Measurements from ENCODE around the gene TSPAN2. TPM values are rescaled to one million over a fixed set of nuclear protein-coding genes. Genes with fewer than 3 reads are reported as not detected.

Gene TSPAN2
- total and polyA plus RNA-seq, 2 experiments from 2014 or later, result 2.8 to 4.1 TPM

- DNase-seq (ENCODE audit: low spot score), result no peak
- TF ChIP-seq EZH2 (IDR thresholded peaks at IDR 0.05; ENCODE audit: borderline replicate concordance), result no peak
- TF ChIP-seq EZH2phosphoT487 (IDR thresholded peaks at IDR 0.05; ENCODE audit: low read depth, severe bottlenecking, unreplicated experiment), result no peak
- TF ChIP-seq, protein P1, sequence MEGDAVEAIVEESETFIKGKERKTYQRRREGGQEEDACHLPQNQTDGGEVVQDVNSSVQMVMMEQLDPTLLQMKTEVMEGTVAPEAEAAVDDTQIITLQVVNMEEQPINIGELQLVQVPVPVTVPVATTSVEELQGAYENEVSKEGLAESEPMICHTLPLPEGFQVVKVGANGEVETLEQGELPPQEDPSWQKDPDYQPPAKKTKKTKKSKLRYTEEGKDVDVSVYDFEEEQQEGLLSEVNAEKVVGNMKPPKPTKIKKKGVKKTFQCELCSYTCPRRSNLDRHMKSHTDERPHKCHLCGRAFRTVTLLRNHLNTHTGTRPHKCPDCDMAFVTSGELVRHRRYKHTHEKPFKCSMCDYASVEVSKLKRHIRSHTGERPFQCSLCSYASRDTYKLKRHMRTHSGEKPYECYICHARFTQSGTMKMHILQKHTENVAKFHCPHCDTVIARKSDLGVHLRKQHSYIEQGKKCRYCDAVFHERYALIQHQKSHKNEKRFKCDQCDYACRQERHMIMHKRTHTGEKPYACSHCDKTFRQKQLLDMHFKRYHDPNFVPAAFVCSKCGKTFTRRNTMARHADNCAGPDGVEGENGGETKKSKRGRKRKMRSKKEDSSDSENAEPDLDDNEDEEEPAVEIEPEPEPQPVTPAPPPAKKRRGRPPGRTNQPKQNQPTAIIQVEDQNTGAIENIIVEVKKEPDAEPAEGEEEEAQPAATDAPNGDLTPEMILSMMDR (IDR thresholded peaks at IDR 0.05; ENCODE audit: poor library complexity), result no peak
- no peaks in the 10 kb centered on the region for H3K27me3 ChIP-seq
- no peaks in the 10 kb centered on the region for H3K9me2 ChIP-seq (replicated peaks; ENCODE audit: insufficient read depth)
- no peaks in the 10 kb centered on the region for H3K9me3 ChIP-seq (ENCODE audit: low read depth)
- H4K20me1 ChIP-seq (ENCODE audit: insufficient read depth, poor library complexity, severe bottlenecking), result no peaks in the 10 kb centered on the region
- H3K79me2 ChIP-seq, result no peaks in the 10 kb centered on the region
- no peak overlapping the region for H3K27ac ChIP-seq
- H2AFZ ChIP-seq, result no peak overlapping the region
- no peak overlapping the region for H3K4me2 ChIP-seq
- H3K36me3 ChIP-seq (replicated peaks; ENCODE audit: insufficient read depth, low read depth), result no peaks in the 10 kb centered on the region
- no peaks in the 10 kb centered on the region for H3K4me1 ChIP-seq (ENCODE audit: insufficient read depth)
- H3K4me3 ChIP-seq, result no peak overlapping the region
These were observed 32.5 kb upstream of the TSPAN2 start for GRCh38 chr1:115121793-115122192.

GRCh38 chr1:115120296-115120695 lies 31.0 kb upstream of the TSPAN2 start:
- DNase-seq (ENCODE audit: low spot score), result no peak
- Histone ChIP-seq H3K9me3 (ENCODE audit: low read depth) (no peaks in the 10 kb centered on the region), H4K20me1 (ENCODE audit: insufficient read depth, poor library complexity, severe bottlenecking) (no peaks in the 10 kb centered on the region), H3K9me2 (replicated peaks; ENCODE audit: insufficient read depth) (no peaks in the 10 kb centered on the region), H3K4me3 (no peak overlapping the region), H3K27ac (no peak overlapping the region), H3K27me3 (no peaks in the 10 kb centered on the region), H3K79me2 (no peaks in the 10 kb centered on the region), H2AFZ (no peak overlapping the region), H3K36me3 (replicated peaks; ENCODE audit: insufficient read depth, low read depth) (no peaks in the 10 kb centered on the region), H3K4me1 (ENCODE audit: insufficient read depth) (no peaks in the 10 kb centered on the region), H3K4me2 (no peak overlapping the region)
- 64% methylated on average over 2 of the region's 2 CpGs for WGBS (ENCODE audit: low lambda C conversion rate, missing lambda C conversion rate)
- TF ChIP-seq, protein P1 (IDR thresholded peaks at IDR 0.05; ENCODE audit: poor library complexity), result no peak
- TF ChIP-seq EZH2phosphoT487 (IDR thresholded peaks at IDR 0.05; ENCODE audit: low read depth, severe bottlenecking, unreplicated experiment), result no peak
- TF ChIP-seq EZH2 (IDR thresholded peaks at IDR 0.05; ENCODE audit: borderline replicate concordance), result no peak

GRCh38 chr1:115118611-115119010 lies 29.3 kb upstream of the TSPAN2 start:
- Histone ChIP-seq H3K4me3 (no peak overlapping the region), H3K9me2 (replicated peaks; ENCODE audit: insufficient read depth) (no peaks in the 10 kb centered on the region), H3K4me1 (ENCODE audit: insufficient read depth) (no peaks in the 10 kb centered on the region), H3K4me2 (no peak overlapping the region), H3K27ac (no peak overlapping the region), H4K20me1 (ENCODE audit: insufficient read depth, poor library complexity, severe bottlenecking) (no peaks in the 10 kb centered on the region), H3K36me3 (replicated peaks; ENCODE audit: insufficient read depth, low read depth) (no peaks in the 10 kb centered on the region), H3K9me3 (ENCODE audit: low read depth) (no peaks in the 10 kb centered on the region), H2AFZ (no peak overlapping the region), H3K27me3 (no peaks in the 10 kb centered on the region), H3K79me2 (no peaks in the 10 kb centered on the region)
- DNase-seq (ENCODE audit: low spot score), result no peak
- TF ChIP-seq EZH2 (IDR thresholded peaks at IDR 0.05; ENCODE audit: borderline replicate concordance) (no peak), EZH2phosphoT487 (IDR thresholded peaks at IDR 0.05; ENCODE audit: low read depth, severe bottlenecking, unreplicated experiment) (no peak)
- TF ChIP-seq, protein P1 (IDR thresholded peaks at IDR 0.05; ENCODE audit: poor library complexity), result no peak
- WGBS (ENCODE audit: low lambda C conversion rate, missing lambda C conversion rate), result 98% methylated on average over 4 of the region's 4 CpGs

DNA sequence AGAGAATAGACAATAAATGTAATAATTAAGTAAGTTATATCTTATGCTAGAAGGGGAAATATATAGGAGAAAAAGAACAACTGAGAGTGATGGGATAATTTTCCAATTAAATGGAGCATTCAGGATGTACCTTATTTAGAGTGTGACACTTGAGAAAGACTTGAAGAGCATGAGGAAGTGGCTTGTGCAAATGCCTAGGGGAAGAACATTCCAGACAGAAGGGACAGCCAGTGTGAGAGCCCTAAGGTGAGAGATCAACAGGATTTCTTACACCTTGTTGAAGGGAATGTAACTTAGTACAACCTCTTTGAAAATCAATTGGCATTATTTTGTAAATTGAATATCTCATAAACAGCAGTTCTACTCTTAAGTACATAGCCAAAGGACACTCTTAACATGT lies 28.8 kb upstream of the TSPAN2 start:
- H3K27ac ChIP-seq, result no peak overlapping the region
- H3K79me2 ChIP-seq, result no peaks in the 10 kb centered on the region

More for the DNA sequence above, 28.8 kb upstream of the TSPAN2 start:
- Histone ChIP-seq H2AFZ (no peak overlapping the region), H4K20me1 (ENCODE audit: insufficient read depth, poor library complexity, severe bottlenecking) (no peaks in the 10 kb centered on the region), H3K36me3 (replicated peaks; ENCODE audit: insufficient read depth, low read depth) (no peaks in the 10 kb centered on the region), H3K9me2 (replicated peaks; ENCODE audit: insufficient read depth) (no peaks in the 10 kb centered on the region), H3K4me3 (no peak overlapping the region), H3K4me2 (no peak overlapping the region), H3K9me3 (ENCODE audit: low read depth) (no peaks in the 10 kb centered on the region), H3K4me1 (ENCODE audit: insufficient read depth) (no peaks in the 10 kb centered on the region), H3K27me3 (no peaks in the 10 kb centered on the region)
- TF ChIP-seq, protein P1 (IDR thresholded peaks at IDR 0.05; ENCODE audit: poor library complexity), result no peak
- TF ChIP-seq EZH2phosphoT487 (IDR thresholded peaks at IDR 0.05; ENCODE audit: low read depth, severe bottlenecking, unreplicated experiment), result no peak
- TF ChIP-seq EZH2 (IDR thresholded peaks at IDR 0.05; ENCODE audit: borderline replicate concordance), result no peak
- DNase-seq (ENCODE audit: low spot score), result no peak
